Endodermal cell (in vitro differentiated cells): ENCODE results near the gene RAX2. TPM values are rescaled to one million over a fixed set of nuclear protein-coding genes. Genes with fewer than 3 reads are reported as not detected.
A peak's percentile ranks its signal among the peaks of the same experiment; 100 is the strongest.

Experiments
- DNase-seq: peaks from one replicate; pipeline ENCODE4 v3.0.0-alpha.2; 2017
- H3K27ac ChIP-seq: 2 replicates; pipeline ENCODE4 v1.5.1; 2013; ENCODE audit warnings: mild to moderate bottlenecking, low read depth, low read length, moderate library complexity
- H3K27me3 ChIP-seq: 2 replicates; pipeline ENCODE4 v1.6.1; 2013; ENCODE audit warnings: mild to moderate bottlenecking, low read length, moderate library complexity; ENCODE audit not compliant: insufficient read depth, control insufficient read depth, poor library complexity, severe bottlenecking
- H3K36me3 ChIP-seq: 2 replicates; pipeline ENCODE4 v1.7.0; 2013; ENCODE audit warnings: mild to moderate bottlenecking, low read length, moderate library complexity; ENCODE audit not compliant: control insufficient read depth, insufficient read depth
- H3K4me1 ChIP-seq: one replicate; pipeline ENCODE4 v1.7.0; 2013; ENCODE audit warnings: low read length; ENCODE audit not compliant: control insufficient read depth, insufficient read depth
- H3K4me3 ChIP-seq: 2 replicates; pipeline ENCODE4 v1.5.1; 2013; ENCODE audit warnings: mild to moderate bottlenecking, low read length, moderate library complexity
- H3K9ac ChIP-seq: 2 replicates; pipeline ENCODE4 v1.6.1; 2013; ENCODE audit warnings: mild to moderate bottlenecking, low read length, moderate library complexity; ENCODE audit not compliant: poor library complexity, severe bottlenecking; ENCODE audit errors: extremely low read depth
- H3K9me3 ChIP-seq: 2 replicates; pipeline ENCODE4 v1.6.1; 2013; ENCODE audit warnings: mild to moderate bottlenecking, low read length, moderate library complexity; ENCODE audit not compliant: control insufficient read depth
- H3K27ac Mint-ChIP-seq: 2 replicates; pipeline ENCODE4 v1.8.0; 2020; ENCODE audit warnings: mixed read lengths
- H3K27me3 Mint-ChIP-seq: 2 replicates; pipeline ENCODE4 v1.8.0; 2021; ENCODE audit warnings: mild to moderate bottlenecking, mixed read lengths; ENCODE audit not compliant: insufficient read depth
- H3K36me3 Mint-ChIP-seq: 2 replicates; pipeline ENCODE4 v1.8.0; 2020; ENCODE audit warnings: low read depth, mixed read lengths
- H3K4me1 Mint-ChIP-seq: 2 replicates; pipeline ENCODE4 v1.8.0; 2020; ENCODE audit warnings: mixed read lengths
- H3K4me3 Mint-ChIP-seq: 2 replicates; pipeline ENCODE4 v1.8.0; 2020; ENCODE audit warnings: mild to moderate bottlenecking, moderate library complexity, mixed read lengths
- H3K9me3 Mint-ChIP-seq: 2 replicates; pipeline ENCODE4 v1.8.0; 2020; ENCODE audit warnings: mild to moderate bottlenecking, mixed read lengths
- WGBS, 2 experiments: methylation state at CpG; one replicate each; pipeline versions ENCODE4 v1.1.5 to v1.1.7; 2013; ENCODE audit warnings: missing lambda C conversion rate in 2 of 2, mixed read lengths in 1 of 2; ENCODE audit not compliant: insufficient coverage in 1 of 2, insufficient read length in 1 of 2; 5-methylcytosine and 5-hydroxymethylcytosine counted together
- total RNA-seq, 2 donors: library from RNA; stranded (reverse); fragmentation: NEBNext Ultra II Directional in 1 of 2; extraction: Animal tissue kit (Norgen Biotek cat#: 25700) in 1 of 2; gene quantifications; 2 replicates in 1 of 2; 3 replicates in 1 of 2; pipeline ENCODE4 v1.2.1, GENCODE V29; 2021
- TF ChIP-seq, protein P1 (sequence below): fragments of 200-600 bp; sonication (generic); conservative IDR thresholded peaks from 2 replicates; pipeline ENCODE4 v1.5.0; 2021; ENCODE audit warnings: antibody characterized with exemption, mild to moderate bottlenecking

RAX2 gene
- total RNA-seq, 2 donors from 2014 or later = not detected

DNA sequence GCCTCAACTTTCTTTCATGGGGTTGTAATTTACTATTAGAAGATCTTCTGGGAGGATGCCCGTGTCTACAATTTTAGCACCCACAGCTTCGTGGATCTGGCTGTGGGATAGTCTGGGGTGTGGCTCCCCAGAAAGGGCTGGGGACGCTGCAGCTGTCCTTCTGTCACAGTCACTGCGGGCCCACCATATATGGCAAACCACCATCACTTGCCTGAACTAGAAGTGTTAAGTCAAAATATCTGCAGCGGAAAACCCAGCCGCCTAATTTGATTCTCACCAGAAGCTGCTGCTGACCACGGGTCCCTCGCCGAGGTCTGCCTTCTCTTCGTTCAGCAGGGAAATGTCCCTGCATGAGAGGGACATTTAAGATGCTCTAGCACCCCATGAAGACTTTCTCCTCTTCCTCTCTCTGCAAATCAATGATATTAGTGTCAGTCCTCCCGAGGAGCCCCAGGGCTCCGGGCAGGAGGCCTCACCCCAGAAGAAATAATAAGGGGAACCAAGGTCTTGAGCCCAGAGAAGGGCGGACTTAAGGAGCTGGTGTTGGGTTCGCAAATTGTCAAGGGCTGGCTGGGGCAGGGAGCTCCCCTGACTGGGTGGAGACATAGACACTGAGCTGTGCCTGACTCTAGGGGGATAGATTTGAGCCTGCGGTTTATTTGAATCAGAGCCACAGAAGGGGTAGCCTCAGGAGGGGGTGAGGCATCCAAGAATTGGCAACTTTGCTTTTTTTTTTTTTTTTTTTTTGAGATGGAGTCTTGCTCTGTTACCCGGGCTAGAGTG is 17.2 kb upstream of the RAX2 start:
- Histone ChIP-seq H3K4me3 (no peak overlapping the region), H3K27me3 (peaks cover 34% of the 10 kb centered on the region), H3K27ac (no peak overlapping the region), H3K36me3 (no peaks in the 10 kb centered on the region), H3K4me1 (no peaks in the 10 kb centered on the region), H3K9ac (no peak overlapping the region), H3K9me3 (no peaks in the 10 kb centered on the region)
- no peaks in the 10 kb centered on the region for H3K4me1 Mint-ChIP-seq
- peak; percentile 36 for DNase-seq
- 79 to 84% methylated on average over 4 to 16 of the region's 16 CpGs for WGBS, 2 experiments
- TF ChIP-seq, protein P1, sequence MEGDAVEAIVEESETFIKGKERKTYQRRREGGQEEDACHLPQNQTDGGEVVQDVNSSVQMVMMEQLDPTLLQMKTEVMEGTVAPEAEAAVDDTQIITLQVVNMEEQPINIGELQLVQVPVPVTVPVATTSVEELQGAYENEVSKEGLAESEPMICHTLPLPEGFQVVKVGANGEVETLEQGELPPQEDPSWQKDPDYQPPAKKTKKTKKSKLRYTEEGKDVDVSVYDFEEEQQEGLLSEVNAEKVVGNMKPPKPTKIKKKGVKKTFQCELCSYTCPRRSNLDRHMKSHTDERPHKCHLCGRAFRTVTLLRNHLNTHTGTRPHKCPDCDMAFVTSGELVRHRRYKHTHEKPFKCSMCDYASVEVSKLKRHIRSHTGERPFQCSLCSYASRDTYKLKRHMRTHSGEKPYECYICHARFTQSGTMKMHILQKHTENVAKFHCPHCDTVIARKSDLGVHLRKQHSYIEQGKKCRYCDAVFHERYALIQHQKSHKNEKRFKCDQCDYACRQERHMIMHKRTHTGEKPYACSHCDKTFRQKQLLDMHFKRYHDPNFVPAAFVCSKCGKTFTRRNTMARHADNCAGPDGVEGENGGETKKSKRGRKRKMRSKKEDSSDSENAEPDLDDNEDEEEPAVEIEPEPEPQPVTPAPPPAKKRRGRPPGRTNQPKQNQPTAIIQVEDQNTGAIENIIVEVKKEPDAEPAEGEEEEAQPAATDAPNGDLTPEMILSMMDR = no peak
- no peaks in the 10 kb centered on the region for H3K9me3 Mint-ChIP-seq
- H3K4me3 Mint-ChIP-seq = no peak overlapping the region
- H3K36me3 Mint-ChIP-seq = no peaks in the 10 kb centered on the region
- H3K27ac Mint-ChIP-seq = no peak overlapping the region
- peaks cover 51% of the 10 kb centered on the region for H3K27me3 Mint-ChIP-seq

DNA sequence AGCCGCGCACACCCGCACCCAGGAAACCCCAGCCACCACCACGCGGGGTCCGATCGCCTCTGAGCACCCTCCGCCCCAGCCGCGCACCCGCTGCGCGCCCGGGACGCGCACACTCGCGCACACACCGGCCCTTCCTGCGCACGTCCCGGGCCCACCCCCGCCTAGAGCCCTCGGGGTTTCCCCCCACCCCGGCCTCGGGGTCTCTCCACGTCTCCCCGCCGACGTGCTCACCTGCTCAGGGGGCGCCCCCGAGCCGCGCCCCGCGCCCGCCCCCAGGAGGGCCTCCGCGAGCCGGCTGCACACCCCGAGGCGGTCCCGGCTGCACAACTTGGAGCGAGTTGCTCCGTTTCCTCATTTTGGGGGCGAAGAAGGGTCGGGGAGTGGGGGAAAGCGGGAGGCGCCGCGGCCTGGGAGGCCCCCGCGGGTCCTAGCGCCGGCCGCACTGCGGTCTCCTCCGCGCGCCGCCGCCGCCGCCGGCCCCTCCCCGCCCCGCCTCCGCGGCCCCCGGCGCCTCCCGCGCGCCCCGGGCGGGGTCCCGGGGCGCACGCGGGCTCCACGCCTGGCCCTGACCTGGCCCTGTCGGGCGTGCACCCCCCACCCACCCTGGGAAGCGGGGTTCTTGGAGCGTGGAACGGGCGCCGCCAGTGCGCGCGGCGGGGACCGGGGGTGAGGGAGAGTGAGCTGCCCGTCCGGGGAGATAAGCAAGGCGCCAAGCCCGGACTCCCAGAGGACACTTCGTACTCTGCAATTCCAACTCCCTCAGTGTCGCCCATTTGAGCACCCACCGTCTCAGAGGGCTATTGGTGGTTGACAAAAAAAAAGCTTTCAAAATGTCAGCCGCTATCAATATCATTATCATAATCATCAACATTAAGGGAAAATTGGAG is 14.2 kb upstream of the RAX2 start, which contains the start of gene MATK:
TSS of gene MATK (minus strand) at position 444 of the 887 bp plus-strand sequence. CDS start 1,246 bp downstream, outside the sequence.
- Histone ChIP-seq H3K9me3 (peaks cover 14% of the 10 kb centered on the region), H3K27ac (no peak within 1 kb of the TSS), H3K4me3 (peak within 1 kb of the TSS; percentile 65), H3K4me1 (no peaks in the 10 kb centered on the region), H3K36me3 (no peaks in the 10 kb centered on the region), H3K27me3 (peaks cover 39% of the 10 kb centered on the region), H3K9ac (no peak within 1 kb of the TSS)
- peak within 1 kb of the TSS; percentile 55 for H3K4me3 Mint-ChIP-seq
- H3K9me3 Mint-ChIP-seq = peaks cover 16% of the 10 kb centered on the region
- TF ChIP-seq, protein P1 = no peak
- DNase-seq = peak; percentile 69
- H3K4me1 Mint-ChIP-seq = no peaks in the 10 kb centered on the region
- H3K36me3 Mint-ChIP-seq = peaks cover 9% of the 10 kb centered on the region
- whole genome bisulfite sequencing, 2 experiments = 7 to 20% methylated on average over 25 to 101 of the region's 101 CpGs
- H3K27ac Mint-ChIP-seq = no peak within 1 kb of the TSS
- H3K27me3 Mint-ChIP-seq = peaks cover 62% of the 10 kb centered on the region

- Histone ChIP-seq H3K9me3 (peaks cover 20% of the 10 kb centered on the region), H3K9ac (no peak overlapping the region), H3K4me3 (peak overlapping the region; percentile 65), H3K27ac (no peak overlapping the region), H3K4me1 (no peaks in the 10 kb centered on the region), H3K27me3 (peaks cover 35% of the 10 kb centered on the region), H3K36me3 (no peaks in the 10 kb centered on the region)
- DNase-seq = peak; percentile 59
- peaks cover 21% of the 10 kb centered on the region for H3K9me3 Mint-ChIP-seq
- peak overlapping the region; percentile 55 for H3K4me3 Mint-ChIP-seq
- peaks cover 9% of the 10 kb centered on the region for H3K36me3 Mint-ChIP-seq
- H3K4me1 Mint-ChIP-seq = no peaks in the 10 kb centered on the region
- H3K27me3 Mint-ChIP-seq = peaks cover 59% of the 10 kb centered on the region
- no peak overlapping the region for H3K27ac Mint-ChIP-seq
- WGBS, 2 experiments = 6% methylated on average over 22 to 47 of the region's 47 CpGs
- TF ChIP-seq, protein P1 = no peak
These were observed 13.5 kb upstream of the RAX2 start for GRCh38 chr19:3785451-3785937.
